Glutamatergic neuron (in vitro differentiated cells): Measurements from ENCODE around the gene NRCAM. TPM values are rescaled to one million over a fixed set of nuclear protein-coding genes. Genes with fewer than 3 reads are reported as not detected.
A peak's percentile ranks its signal among the peaks of the same experiment; 100 is the strongest.
"Not testable (repeated sequence)": the region's sequence is repeated elsewhere in the genome, so short reads cannot be mapped to it uniquely, and the experiment has no call there.

Experiments
- DNase-seq: peaks from one replicate; pipeline ENCODE4 v3.0.0; 2022
- H3K27ac Mint-ChIP-seq: one replicate; pipeline ENCODE4 v1.8.0; 2020; ENCODE audit warnings: mild to moderate bottlenecking, mixed read lengths, inconsistent platforms; ENCODE audit not compliant: unreplicated experiment
- H3K27me3 Mint-ChIP-seq: one replicate; pipeline ENCODE4 v1.8.0; 2020; ENCODE audit warnings: mild to moderate bottlenecking, moderate library complexity, mixed read lengths, inconsistent platforms; ENCODE audit not compliant: unreplicated experiment
- H3K36me3 Mint-ChIP-seq: one replicate; pipeline ENCODE4 v1.8.0; 2020; ENCODE audit warnings: mild to moderate bottlenecking, mixed read lengths, inconsistent platforms; ENCODE audit not compliant: unreplicated experiment
- H3K4me1 Mint-ChIP-seq: one replicate; pipeline ENCODE4 v1.8.0; 2020; ENCODE audit warnings: mild to moderate bottlenecking, low read depth, mixed read lengths, inconsistent platforms; ENCODE audit not compliant: unreplicated experiment
- H3K4me3 Mint-ChIP-seq: one replicate; pipeline ENCODE4 v1.8.0; 2020; ENCODE audit warnings: mild to moderate bottlenecking, mixed read lengths, inconsistent platforms; ENCODE audit not compliant: unreplicated experiment
- H3K9me3 Mint-ChIP-seq: one replicate; pipeline ENCODE4 v1.8.0; 2020; ENCODE audit warnings: mild to moderate bottlenecking, moderate library complexity, mixed read lengths, inconsistent platforms; ENCODE audit not compliant: unreplicated experiment
- total RNA-seq: library from RNA; stranded (reverse); fragmentation: NEBNext Ultra II Directional; extraction: Animal tissue kit (Norgen Biotek cat#: 25700); gene quantifications from one replicate; pipeline ENCODE4 v1.2.1, GENCODE V29; 2021; ENCODE audit not compliant: unreplicated experiment
- TF ChIP-seq, protein P1 (sequence below): fragments of 200-600 bp; sonication (generic); IDR thresholded peaks from one replicate; pipeline ENCODE4 v1.5.0; 2021; ENCODE audit not compliant: partially characterized antibody, unreplicated experiment

NRCAM gene
- total RNA-seq, 1 donor from 2014 or later, result 120 TPM

DNA sequence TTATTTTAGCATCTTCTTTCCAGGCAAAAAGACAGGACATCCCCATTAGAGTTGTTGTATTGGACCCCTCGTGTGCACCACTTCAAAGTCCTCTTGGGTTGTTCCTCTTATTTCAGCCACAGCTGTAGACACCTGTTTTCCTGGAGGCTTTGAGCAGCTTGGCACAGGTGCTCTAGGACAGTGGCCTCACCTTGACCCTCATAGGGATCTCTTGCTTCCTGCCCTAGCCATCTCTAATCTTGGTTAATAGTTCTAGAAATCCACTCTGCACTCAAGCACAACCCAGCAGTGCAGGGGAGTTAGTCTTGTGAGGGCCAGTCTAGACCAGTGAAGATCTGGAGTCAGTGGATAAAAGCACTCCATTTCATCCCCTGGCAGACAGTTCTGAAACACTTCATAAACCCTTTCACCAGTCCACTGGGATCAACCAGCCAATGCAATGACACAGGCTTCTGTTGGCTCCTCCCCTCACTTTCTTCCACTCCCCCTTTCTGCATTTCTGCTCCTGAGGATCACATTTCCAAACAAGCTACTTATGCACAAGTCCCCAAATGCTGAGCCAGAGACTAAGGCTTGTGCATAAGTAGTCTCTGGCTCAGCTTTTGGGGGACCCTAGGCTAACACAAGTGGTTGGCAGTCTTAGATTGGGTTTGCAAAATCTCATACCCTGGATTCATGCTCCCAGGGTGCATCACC lies 194.5 kb downstream of the NRCAM start:
- H3K36me3 Mint-ChIP-seq, result peaks cover 5% of the 10 kb centered on the region
- no peak overlapping the region for H3K27ac Mint-ChIP-seq
- peaks cover 6% of the 10 kb centered on the region for H3K4me1 Mint-ChIP-seq
- H3K9me3 Mint-ChIP-seq, result peaks cover 13% of the 10 kb centered on the region
- H3K4me3 Mint-ChIP-seq, result no peak overlapping the region
- TF ChIP-seq, protein P1, sequence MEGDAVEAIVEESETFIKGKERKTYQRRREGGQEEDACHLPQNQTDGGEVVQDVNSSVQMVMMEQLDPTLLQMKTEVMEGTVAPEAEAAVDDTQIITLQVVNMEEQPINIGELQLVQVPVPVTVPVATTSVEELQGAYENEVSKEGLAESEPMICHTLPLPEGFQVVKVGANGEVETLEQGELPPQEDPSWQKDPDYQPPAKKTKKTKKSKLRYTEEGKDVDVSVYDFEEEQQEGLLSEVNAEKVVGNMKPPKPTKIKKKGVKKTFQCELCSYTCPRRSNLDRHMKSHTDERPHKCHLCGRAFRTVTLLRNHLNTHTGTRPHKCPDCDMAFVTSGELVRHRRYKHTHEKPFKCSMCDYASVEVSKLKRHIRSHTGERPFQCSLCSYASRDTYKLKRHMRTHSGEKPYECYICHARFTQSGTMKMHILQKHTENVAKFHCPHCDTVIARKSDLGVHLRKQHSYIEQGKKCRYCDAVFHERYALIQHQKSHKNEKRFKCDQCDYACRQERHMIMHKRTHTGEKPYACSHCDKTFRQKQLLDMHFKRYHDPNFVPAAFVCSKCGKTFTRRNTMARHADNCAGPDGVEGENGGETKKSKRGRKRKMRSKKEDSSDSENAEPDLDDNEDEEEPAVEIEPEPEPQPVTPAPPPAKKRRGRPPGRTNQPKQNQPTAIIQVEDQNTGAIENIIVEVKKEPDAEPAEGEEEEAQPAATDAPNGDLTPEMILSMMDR, result no peak
- H3K27me3 Mint-ChIP-seq, result peaks cover 9% of the 10 kb centered on the region
- DNase-seq, result no peak

DNA sequence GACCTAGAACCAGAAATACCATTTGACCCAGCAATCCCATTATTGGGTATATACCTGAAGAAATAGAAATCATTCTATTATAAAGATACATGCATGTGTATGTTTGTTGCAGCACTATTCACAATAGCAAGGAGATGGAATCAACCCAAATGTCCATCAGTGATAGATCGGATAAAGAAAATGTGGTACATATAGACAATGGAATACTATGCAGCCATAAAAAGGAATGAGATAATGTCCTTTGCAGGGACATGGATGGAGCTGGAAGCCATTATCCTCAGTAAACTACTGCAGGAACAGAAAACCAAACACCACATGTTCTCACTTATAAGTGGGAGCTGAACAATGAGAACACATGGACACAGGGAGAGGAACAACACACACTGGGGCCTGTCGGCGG lies 196.8 kb downstream of the NRCAM start:
- H3K27ac Mint-ChIP-seq, H3K4me3 Mint-ChIP-seq, H3K36me3 Mint-ChIP-seq, H3K4me1 Mint-ChIP-seq, DNase-seq: not testable (repeated sequence)
- Mint-ChIP-seq H3K27me3 (peaks cover 11% of the 10 kb centered on the region), H3K9me3 (peaks cover 19% of the 10 kb centered on the region)

DNA sequence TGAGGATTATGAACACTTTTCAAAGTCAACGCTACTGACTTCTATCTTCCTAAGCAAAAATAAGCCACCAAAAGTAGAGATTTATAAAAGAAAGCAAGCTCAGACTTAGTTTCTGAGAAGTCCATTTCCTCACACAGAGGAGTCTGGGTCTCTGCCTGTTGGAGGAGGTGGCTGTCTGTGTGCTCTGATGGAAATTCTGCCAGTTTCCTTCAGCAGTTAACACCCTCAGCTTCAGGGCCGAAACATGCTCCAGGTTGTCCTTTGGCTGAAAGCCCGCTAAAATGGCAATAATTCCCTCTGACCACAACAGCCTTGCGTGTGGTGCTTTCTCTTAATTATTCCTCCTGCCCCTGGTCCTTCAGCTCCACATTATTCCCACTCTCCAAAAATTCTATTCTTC lies 198.3 kb downstream of the NRCAM start:
- Mint-ChIP-seq H3K9me3 (peaks cover 27% of the 10 kb centered on the region), H3K4me1 (peaks cover 9% of the 10 kb centered on the region), H3K4me3 (no peak overlapping the region), H3K27me3 (peaks cover 13% of the 10 kb centered on the region), H3K36me3 (peaks cover 21% of the 10 kb centered on the region), H3K27ac (peak overlapping the region; percentile 24)
- TF ChIP-seq, protein P1, result no peak
- DNase-seq, result no peak

DNA sequence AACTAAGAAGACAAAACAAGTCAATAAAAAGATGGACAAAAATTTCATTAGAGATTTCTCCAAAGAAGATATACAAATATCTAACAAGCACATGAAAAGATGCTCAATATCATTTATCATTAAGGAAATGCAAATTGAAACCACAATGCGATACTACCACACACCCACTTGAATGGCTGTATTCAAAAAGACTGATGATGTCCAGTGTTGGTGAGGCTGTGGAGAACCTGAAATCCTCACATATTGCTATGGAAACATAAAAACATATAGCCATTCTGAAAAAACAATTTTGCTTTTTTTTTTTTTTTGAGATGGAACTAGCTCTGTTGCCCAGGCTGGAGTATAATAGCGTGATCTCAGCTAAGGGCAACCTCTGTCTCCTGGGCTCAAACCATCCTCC lies 202.0 kb downstream of the NRCAM start:
- H3K4me3 Mint-ChIP-seq, result no peak overlapping the region
- H3K36me3 Mint-ChIP-seq, result peaks cover 18% of the 10 kb centered on the region
- peaks cover 9% of the 10 kb centered on the region for H3K4me1 Mint-ChIP-seq
- H3K27ac Mint-ChIP-seq, result no peak overlapping the region
- DNase-seq, result no peak
- peaks cover 6% of the 10 kb centered on the region for H3K27me3 Mint-ChIP-seq
- H3K9me3 Mint-ChIP-seq, result peaks cover 22% of the 10 kb centered on the region
- TF ChIP-seq, protein P1, result no peak

DNA sequence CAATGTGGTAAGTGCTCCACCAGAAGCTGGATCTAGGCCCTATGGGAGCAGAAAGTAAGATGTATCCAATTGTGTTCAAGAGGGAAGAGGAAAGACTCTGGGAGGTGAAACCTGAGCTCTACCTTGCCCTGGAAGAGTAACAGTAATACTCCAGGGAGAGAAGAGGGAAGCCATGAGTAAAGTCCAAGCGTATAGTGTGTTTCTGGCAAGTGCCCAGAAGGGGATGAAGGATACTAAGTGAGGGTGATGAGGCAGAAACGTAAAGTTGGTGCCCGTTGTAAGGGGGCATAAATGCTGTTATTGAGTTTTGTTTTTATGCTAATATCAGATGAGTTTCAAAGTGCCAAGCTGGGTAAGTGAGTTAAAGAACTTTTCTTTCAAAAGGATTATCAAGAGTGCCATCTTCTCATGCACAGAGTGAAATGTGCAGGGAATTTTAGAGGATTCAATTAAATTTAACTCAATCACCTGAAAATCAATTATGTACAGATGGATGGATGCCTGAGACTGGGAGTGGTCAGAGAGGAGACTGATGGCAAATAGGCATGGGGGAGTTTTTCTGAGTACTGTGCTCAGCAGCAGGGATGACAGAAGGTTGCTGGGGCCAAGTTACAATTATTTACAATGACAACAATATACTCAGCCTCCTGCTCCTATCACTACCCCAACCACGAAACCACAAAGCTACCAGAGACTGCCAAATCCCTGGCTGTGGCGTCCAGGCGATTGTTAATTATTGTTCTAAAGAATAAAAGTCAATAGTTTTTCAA lies 202.8 kb downstream of the NRCAM start:
- TF ChIP-seq, protein P1, result no peak
- Mint-ChIP-seq H3K27ac (peak overlapping the region; percentile 11), H3K9me3 (peaks cover 22% of the 10 kb centered on the region), H3K36me3 (peaks cover 17% of the 10 kb centered on the region), H3K4me3 (peak overlapping the region; percentile 17), H3K4me1 (peaks cover 8% of the 10 kb centered on the region), H3K27me3 (peaks cover 6% of the 10 kb centered on the region)
- no peak for DNase-seq
